A549 (cell line): ENCODE results near the gene RAB30. TPM values are rescaled to one million over a fixed set of nuclear protein-coding genes. Genes with fewer than 3 reads are reported as not detected.
"Not testable (repeated sequence)": the region's sequence is repeated elsewhere in the genome, so short reads cannot be mapped to it uniquely, and the experiment has no call there.

Experiments used
- ATAC-seq, 2 experiments: fragments of 200-7000 bp in 1 of 2; fragments of >200 bp in 1 of 2; cut with Nextera tagmentation in 1 of 2; cut with Tn5 transposase in 1 of 2; 3 replicates each; pipeline versions ENCODE4 v1.8.0 to v1.9.1; 2018 to 2020; ENCODE audit warnings: mild to moderate bottlenecking in 1 of 2, moderate library complexity in 1 of 2
- CTCF ChIA-PET: fragments of 300-600 bp; sonication (Branson Sonifier 250); formaldehyde crosslinking; extraction: SDS; loops from one replicate; lab custom pipeline; 2021; ENCODE audit warnings: antibody characterized with exemption, inconsistent platforms; lab: Yijun Ruan, JAX
- POLR2A ChIA-PET: fragments of 350-600 bp; formaldehyde crosslinking; extraction: SDS; loops from one replicate; lab custom pipeline; 2021; ENCODE audit warnings: antibody characterized with exemption, inconsistent platforms; lab: Yijun Ruan, JAX
- DNase-seq, 2 experiments: peaks; one replicate each; pipeline versions ENCODE4 v3.0.0 to v3.0.0-alpha.2; 2011 to 2016; ENCODE audit warnings: low read depth in 1 of 2, low spot score in 1 of 2
- FAIRE-seq: peaks from 2 replicates; lab custom pipeline; 2011; peaks lifted over from hg19 to GRCh38; lab: Jason Lieb, UNC
- H3K27ac ChIP-seq, 2 experiments: fragments of >200 bp; sonication (Bioruptor Twin); formaldehyde crosslinking; 3 replicates each; pipeline ENCODE4 v1.5.1; 2016 to 2017
- H3K4me1 ChIP-seq: fragments of >200 bp; sonication (Bioruptor Twin); formaldehyde crosslinking; 3 replicates; pipeline ENCODE4 v1.6.1; 2016
- H3K4me2 ChIP-seq: fragments of >200 bp; sonication (Bioruptor Twin); formaldehyde crosslinking; 3 replicates; pipeline ENCODE4 v1.6.1; 2016
- H3K4me3 ChIP-seq: fragments of >200 bp; sonication (Bioruptor Twin); formaldehyde crosslinking; 3 replicates; pipeline ENCODE4 v1.5.1; 2016
- H3K9me3 ChIP-seq: fragments of >200 bp; sonication (Bioruptor Twin); formaldehyde crosslinking; 3 replicates; pipeline ENCODE4 v1.6.1; 2016
- BHLHE40 ChIP-seq: IDR thresholded peaks from 2 replicates; pipeline ENCODE4 v1.6.1; 2012; ENCODE audit warnings: low read depth, low read length, inconsistent platforms
- CBX8 ChIP-seq: fragments of 200-600 bp; sonication (generic); IDR thresholded peaks from 2 replicates; pipeline ENCODE4 v1.6.1; 2016
- FOSL2 ChIP-seq, 2 experiments: fragments of 450-650 bp in 1 of 2; fragments of >200 bp in 1 of 2; sonication (Bioruptor Twin) in 1 of 2; formaldehyde crosslinking; IDR thresholded peaks; 2 replicates each; pipeline versions ENCODE4 v1.5.0 to v1.6.1; 2016 to 2020; ENCODE audit warnings: mild to moderate bottlenecking in 1 of 2, moderate library complexity in 1 of 2
- GATA3 ChIP-seq: IDR thresholded peaks from 2 replicates; pipeline ENCODE4 v1.6.1; 2012; ENCODE audit warnings: borderline replicate concordance
- HDAC2 ChIP-seq: fragments of 200-600 bp; sonication (generic); IDR thresholded peaks from 2 replicates; pipeline ENCODE4 v1.6.1; 2016
- HOXB5 ChIP-seq: fragments of 250-450 bp; sonication (Bioruptor Pico); IDR thresholded peaks from 2 replicates; pipeline ENCODE4 v1.5.0; 2020; ENCODE audit warnings: mild to moderate bottlenecking, moderate library complexity
- KDM1A ChIP-seq: fragments of 200-600 bp; sonication (generic); IDR thresholded peaks from 2 replicates; pipeline ENCODE4 v1.6.1; 2016; ENCODE audit warnings: low read depth, mild to moderate bottlenecking
- MAFK ChIP-seq: fragments of 450-650 bp; IDR thresholded peaks from 2 replicates; pipeline ENCODE4 v1.6.1; 2014; ENCODE audit not compliant: partially characterized antibody
- MAZ ChIP-seq: fragments of 150-350 bp; IDR thresholded peaks from 2 replicates; pipeline ENCODE4 v1.6.1; 2014; ENCODE audit warnings: antibody characterized with exemption, low read depth, low read length, borderline replicate concordance
- NPAS2 ChIP-seq: fragments of 250-450 bp; sonication (Bioruptor Pico); IDR thresholded peaks from 2 replicates; pipeline ENCODE4 v1.8.0; 2022; ENCODE audit warnings: mild to moderate bottlenecking, moderate library complexity, borderline replicate concordance
- POLR2A ChIP-seq: IDR thresholded peaks from 2 replicates; pipeline ENCODE4 v1.6.1; 2012; ENCODE audit warnings: mild to moderate bottlenecking, low read length
- POLR2AphosphoS2 ChIP-seq: conservative IDR thresholded peaks from 2 replicates; pipeline ENCODE4 v1.6.1; 2012; ENCODE audit warnings: low read length, improper control_type of control experiment, inconsistent platforms
- RAD21 ChIP-seq, 2 experiments: fragments of >200 bp in 1 of 2; sonication (Bioruptor Twin) in 1 of 2; formaldehyde crosslinking in 1 of 2; IDR thresholded peaks in 1 of 2; conservative IDR thresholded peaks in 1 of 2; 2 replicates in 1 of 2; 3 replicates in 1 of 2; pipeline ENCODE4 v1.6.1; 2012 to 2018; ENCODE audit warnings: inconsistent platforms in 1 of 2
- RARB ChIP-seq: fragments of 250-450 bp; sonication (Bioruptor Pico); IDR thresholded peaks from 2 replicates; pipeline ENCODE4 v1.8.0; 2021; ENCODE audit warnings: mild to moderate bottlenecking, moderate library complexity
- SREBF2 ChIP-seq: fragments of 450-650 bp; IDR thresholded peaks from 2 replicates; pipeline ENCODE4 v1.6.1; 2014; ENCODE audit warnings: mild to moderate bottlenecking, moderate library complexity
- TFCP2L1 ChIP-seq: fragments of 250-450 bp; sonication (Bioruptor Pico); IDR thresholded peaks from 2 replicates; pipeline ENCODE4 v1.5.0; 2021; ENCODE audit warnings: mild to moderate bottlenecking
- TP53 ChIP-seq: fragments of 250-450 bp; sonication (Bioruptor Pico); IDR thresholded peaks from 2 replicates; pipeline ENCODE4 v1.5.0; 2021; ENCODE audit warnings: mild to moderate bottlenecking, moderate library complexity
- ZC3H11A ChIP-seq: fragments of 450-650 bp; IDR thresholded peaks from 2 replicates; pipeline ENCODE4 v1.6.1; 2014; ENCODE audit warnings: antibody characterized with exemption, mild to moderate bottlenecking
- ZFP36 ChIP-seq: fragments of 450-650 bp; IDR thresholded peaks from 2 replicates; pipeline ENCODE4 v1.6.1; 2014; ENCODE audit warnings: borderline replicate concordance; ENCODE audit not compliant: partially characterized antibody
- ZNF302 ChIP-seq: fragments of 250-450 bp; sonication (Bioruptor Pico); IDR thresholded peaks from 2 replicates; pipeline ENCODE4 v1.9.0; 2021; ENCODE audit warnings: inconsistent platforms, mild to moderate bottlenecking, moderate library complexity
- ZSCAN20 ChIP-seq: fragments of 250-450 bp; sonication (Bioruptor Pico); IDR thresholded peaks from 2 replicates; pipeline ENCODE4 v1.8.0; 2022; ENCODE audit warnings: mild to moderate bottlenecking, moderate library complexity
- WGBS: methylation state at CpG from one replicate; pipeline ENCODE4 v1.1.6; 2017; ENCODE audit errors: missing lambda C conversion rate; 5-methylcytosine and 5-hydroxymethylcytosine counted together
- polyA plus RNA-seq, 4 experiments: library from polyadenylated mRNA; depleted of rRNA in 3 of 4; stranded (reverse); fragments of >200 nt; fragmentation: RNase III in 1 of 4; extraction: RNeasy Plus Mini Kit Qiagen cat#74134 plus additional on column Dnase treatment in 1 of 4; gene quantifications; 2 replicates in 3 of 4; 3 replicates in 1 of 4; pipeline ENCODE4 v1.2.3, GENCODE V29; 2011 to 2017
- TF ChIP-seq, protein P1 (sequence below): fragments of >200 bp; sonication (Bioruptor Twin); formaldehyde crosslinking; IDR thresholded peaks from 3 replicates; pipeline ENCODE4 v1.6.1; 2016
- TF ChIP-seq, protein P2 (sequence below): IDR thresholded peaks from 2 replicates; pipeline ENCODE4 v1.6.1; 2012
- TF ChIP-seq, protein P3 (sequence below): fragments of 200-600 bp; sonication (generic); IDR thresholded peaks from 2 replicates; pipeline ENCODE4 v1.6.1; 2016; ENCODE audit warnings: antibody characterized with exemption, mild to moderate bottlenecking, moderate library complexity

The RAB30 gene
- polyA plus RNA-seq, 2 of the 4 experiments (the other 2 are of a cell fraction) = 4.2 to 6.2 TPM

DNA sequence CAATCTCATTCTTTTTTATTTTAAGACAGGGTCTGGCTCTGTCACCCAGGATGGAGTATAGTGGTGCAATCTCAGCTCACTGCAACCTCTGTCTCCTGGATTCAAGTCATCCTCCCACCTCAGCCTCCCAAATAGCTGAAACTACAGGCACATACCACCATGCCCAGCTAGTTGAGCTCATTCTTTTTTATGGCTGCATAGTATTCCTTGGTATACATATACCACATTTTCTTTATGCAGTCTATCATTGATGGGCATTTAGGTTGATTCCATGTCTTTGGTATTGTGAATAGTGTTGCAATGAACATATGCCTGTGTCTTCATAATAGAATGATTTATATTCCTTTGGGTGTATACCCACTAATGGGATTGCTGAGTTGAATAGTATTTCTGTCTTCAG lies 109.7 kb downstream of the RAB30 start:
- POLR2A ChIA-PET, FAIRE-seq: not testable (repeated sequence)
- CTCF ChIA-PET = interaction anchor here (1.5 kb wide), 1 partner anchor 10 kb away, joined by 5 read pairs; no protein-coding TSS in a partner anchor

DNA sequence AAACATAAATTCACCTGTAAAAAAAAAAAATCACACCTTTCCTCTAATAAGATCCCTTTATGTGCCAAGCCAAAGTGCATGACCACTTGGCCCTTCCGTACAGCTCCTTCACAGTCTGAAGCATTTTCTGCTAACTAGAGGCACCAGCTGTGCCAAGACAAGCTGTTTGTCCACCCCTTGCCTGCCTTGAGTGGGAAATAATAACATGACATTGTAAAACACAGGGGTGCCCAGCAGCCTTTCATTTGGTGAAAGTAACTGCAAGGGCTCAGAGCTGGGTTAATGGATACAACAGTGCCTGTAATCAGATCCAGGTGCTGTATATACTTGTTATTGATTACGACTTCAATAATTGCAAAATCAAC lies 110.9 kb downstream of the RAB30 start:
- DNase-seq = no peak
- no peaks in the 10 kb centered on the region for H3K9me3 ChIP-seq
- ChIA-PET POLR2A (no interaction called here), CTCF (no interaction called here)
- H3K27ac ChIP-seq = no peak overlapping the region
- WGBS = 86% methylated on average over 2 of the region's 2 CpGs
- TF ChIP-seq RARB (CRISPR knock-in tag) (no peak), MAZ (no peak), ZNF302 (CRISPR knock-in tag) (no peak), FOSL2 (IDR thresholded peaks at IDR 0.05) (no peak), FOSL2 (CRISPR knock-in tag; IDR thresholded peaks at IDR 0.05) (no peak), TFCP2L1 (CRISPR knock-in tag) (no peak), RAD21 (conservative IDR thresholded peaks at IDR 0.05 in 1 of 2, IDR thresholded peaks at IDR 0.05 in 1 of 2) (no peak), HDAC2 (no peak)
- TF ChIP-seq, protein P1, sequence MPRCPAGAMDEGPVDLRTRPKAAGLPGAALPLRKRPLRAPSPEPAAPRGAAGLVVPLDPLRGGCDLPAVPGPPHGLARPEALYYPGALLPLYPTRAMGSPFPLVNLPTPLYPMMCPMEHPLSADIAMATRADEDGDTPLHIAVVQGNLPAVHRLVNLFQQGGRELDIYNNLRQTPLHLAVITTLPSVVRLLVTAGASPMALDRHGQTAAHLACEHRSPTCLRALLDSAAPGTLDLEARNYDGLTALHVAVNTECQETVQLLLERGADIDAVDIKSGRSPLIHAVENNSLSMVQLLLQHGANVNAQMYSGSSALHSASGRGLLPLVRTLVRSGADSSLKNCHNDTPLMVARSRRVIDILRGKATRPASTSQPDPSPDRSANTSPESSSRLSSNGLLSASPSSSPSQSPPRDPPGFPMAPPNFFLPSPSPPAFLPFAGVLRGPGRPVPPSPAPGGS = no peak
- TF ChIP-seq, protein P2, sequence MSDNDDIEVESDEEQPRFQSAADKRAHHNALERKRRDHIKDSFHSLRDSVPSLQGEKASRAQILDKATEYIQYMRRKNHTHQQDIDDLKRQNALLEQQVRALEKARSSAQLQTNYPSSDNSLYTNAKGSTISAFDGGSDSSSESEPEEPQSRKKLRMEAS = no peak
- ATAC-seq = no peak; a peak in 1 of 6 replicates
- FAIRE-seq = no peak
- H3K4me1 ChIP-seq = no peaks in the 10 kb centered on the region
- H3K4me2 ChIP-seq = no peak overlapping the region
- no peak overlapping the region for H3K4me3 ChIP-seq

More for the DNA sequence above, 109.7 kb downstream of the RAB30 start:
- ATAC-seq, H3K4me2 ChIP-seq, H3K4me1 ChIP-seq, DNase-seq, H3K27ac ChIP-seq, H3K9me3 ChIP-seq, H3K4me3 ChIP-seq: not testable (repeated sequence)

DNA sequence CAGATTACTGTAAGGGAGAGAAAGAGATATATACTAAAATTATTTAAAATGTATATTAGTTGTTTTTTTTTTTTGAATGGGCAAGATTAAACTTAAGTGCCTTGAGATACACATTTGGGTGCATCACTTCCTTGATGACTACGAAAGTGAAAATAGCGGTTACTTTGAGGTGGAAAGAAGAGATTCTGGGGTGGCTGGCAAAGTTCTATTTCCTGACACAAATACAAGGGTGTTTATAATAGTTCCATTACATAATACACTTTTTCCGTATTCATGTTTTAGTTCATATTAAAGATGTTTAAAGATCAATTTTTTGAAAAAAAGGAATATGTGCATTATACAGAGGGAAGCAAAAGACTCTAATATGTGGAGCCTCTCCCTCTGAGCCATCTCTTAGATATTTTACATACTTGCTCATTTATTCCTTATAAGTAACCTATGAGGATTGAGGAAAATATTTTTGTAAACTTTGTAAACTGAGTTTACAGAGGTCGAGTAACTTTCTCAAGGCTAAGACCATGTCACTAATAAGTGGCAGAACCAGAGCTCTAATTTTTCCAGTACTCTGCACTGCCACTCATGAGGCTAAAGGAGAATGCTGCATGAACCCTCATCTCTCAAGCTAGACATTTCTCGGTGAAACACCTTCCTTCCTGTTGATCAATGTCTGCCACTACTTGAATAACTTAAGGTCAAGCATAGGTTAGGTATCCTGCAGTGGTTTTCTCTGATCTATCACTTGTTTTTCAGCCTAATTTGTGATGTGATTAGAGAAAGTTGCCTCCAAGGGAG lies 111.5 kb downstream of the RAB30 start:
- no peak for ATAC-seq
- Histone ChIP-seq H3K4me2 (no peak overlapping the region), H3K9me3 (no peaks in the 10 kb centered on the region), H3K4me3 (no peak overlapping the region), H3K4me1 (no peaks in the 10 kb centered on the region), H3K27ac (no peak overlapping the region)
- 62% methylated on average over 5 of the region's 5 CpGs for WGBS
- ChIA-PET POLR2A (no interaction called here), CTCF (no interaction called here)
- FAIRE-seq = no peak
- DNase-seq = no peak
- TF ChIP-seq ZSCAN20 = no peak
- TF ChIP-seq, protein P3, sequence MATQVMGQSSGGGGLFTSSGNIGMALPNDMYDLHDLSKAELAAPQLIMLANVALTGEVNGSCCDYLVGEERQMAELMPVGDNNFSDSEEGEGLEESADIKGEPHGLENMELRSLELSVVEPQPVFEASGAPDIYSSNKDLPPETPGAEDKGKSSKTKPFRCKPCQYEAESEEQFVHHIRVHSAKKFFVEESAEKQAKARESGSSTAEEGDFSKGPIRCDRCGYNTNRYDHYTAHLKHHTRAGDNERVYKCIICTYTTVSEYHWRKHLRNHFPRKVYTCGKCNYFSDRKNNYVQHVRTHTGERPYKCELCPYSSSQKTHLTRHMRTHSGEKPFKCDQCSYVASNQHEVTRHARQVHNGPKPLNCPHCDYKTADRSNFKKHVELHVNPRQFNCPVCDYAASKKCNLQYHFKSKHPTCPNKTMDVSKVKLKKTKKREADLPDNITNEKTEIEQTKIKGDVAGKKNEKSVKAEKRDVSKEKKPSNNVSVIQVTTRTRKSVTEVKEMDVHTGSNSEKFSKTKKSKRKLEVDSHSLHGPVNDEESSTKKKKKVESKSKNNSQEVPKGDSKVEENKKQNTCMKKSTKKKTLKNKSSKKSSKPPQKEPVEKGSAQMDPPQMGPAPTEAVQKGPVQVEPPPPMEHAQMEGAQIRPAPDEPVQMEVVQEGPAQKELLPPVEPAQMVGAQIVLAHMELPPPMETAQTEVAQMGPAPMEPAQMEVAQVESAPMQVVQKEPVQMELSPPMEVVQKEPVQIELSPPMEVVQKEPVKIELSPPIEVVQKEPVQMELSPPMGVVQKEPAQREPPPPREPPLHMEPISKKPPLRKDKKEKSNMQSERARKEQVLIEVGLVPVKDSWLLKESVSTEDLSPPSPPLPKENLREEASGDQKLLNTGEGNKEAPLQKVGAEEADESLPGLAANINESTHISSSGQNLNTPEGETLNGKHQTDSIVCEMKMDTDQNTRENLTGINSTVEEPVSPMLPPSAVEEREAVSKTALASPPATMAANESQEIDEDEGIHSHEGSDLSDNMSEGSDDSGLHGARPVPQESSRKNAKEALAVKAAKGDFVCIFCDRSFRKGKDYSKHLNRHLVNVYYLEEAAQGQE = no peak
- no peak for TF ChIP-seq MAFK
- no peak for TF ChIP-seq TP53 (CRISPR knock-in tag)
- no peak for TF ChIP-seq GATA3
- TF ChIP-seq HOXB5 (CRISPR knock-in tag) = no peak
- no peak for TF ChIP-seq CBX8
- no peak for TF ChIP-seq RARB (CRISPR knock-in tag)
- TF ChIP-seq BHLHE40 = no peak
- no peak for TF ChIP-seq POLR2A
- TF ChIP-seq POLR2AphosphoS2 = no peak
- TF ChIP-seq ZC3H11A = no peak
- no peak for TF ChIP-seq KDM1A
- TF ChIP-seq TFCP2L1 (CRISPR knock-in tag) = no peak
- no peak for TF ChIP-seq ZFP36
- TF ChIP-seq NPAS2 (CRISPR knock-in tag) = no peak
- TF ChIP-seq SREBF2 = no peak

DNA sequence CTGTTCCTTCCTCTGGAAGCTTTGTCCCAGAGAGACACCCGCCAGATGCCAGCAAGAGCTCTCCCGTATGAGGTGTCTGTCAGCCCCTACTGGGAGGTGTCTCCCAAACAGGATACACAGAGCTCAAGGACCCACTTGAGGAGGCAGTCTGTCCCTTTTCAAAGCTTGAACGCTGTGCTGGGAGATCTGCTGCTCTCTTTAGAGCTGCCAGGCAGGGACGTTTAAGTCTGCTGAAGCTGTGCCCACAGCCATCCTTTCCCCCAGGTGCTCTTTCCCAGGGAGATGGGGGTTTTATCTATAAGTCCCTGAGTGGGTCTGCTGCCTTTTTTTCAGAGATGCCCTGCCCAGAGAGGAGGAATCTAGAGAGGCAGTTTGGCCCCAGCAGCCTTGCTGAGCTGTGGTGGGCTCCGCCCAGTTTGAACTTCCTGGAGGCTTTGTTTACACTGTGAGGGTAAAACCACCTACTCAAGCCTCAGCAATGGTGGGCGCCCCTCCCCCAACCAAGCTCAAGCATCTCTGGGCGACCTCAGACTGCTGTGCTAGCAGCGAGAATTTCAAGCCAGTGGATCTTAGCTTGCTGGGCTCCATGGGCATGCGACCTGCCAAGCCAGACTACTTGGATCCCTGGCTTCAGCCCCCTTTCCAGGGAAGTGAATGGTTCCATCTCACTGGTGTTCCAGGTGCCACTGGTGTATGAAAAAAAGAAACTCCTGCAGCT lies 115.8 kb downstream of the RAB30 start:
- DNase-seq, POLR2A ChIA-PET, FAIRE-seq, H3K4me1 ChIP-seq, H3K4me2 ChIP-seq, ATAC-seq, H3K9me3 ChIP-seq, H3K4me3 ChIP-seq, H3K27ac ChIP-seq: not testable (repeated sequence)
- CTCF ChIA-PET = interaction anchor here (1.2 kb wide), 1 partner anchor 8 kb away, joined by 3 read pairs; no protein-coding TSS in a partner anchor
- 76% methylated on average over 7 of the region's 9 CpGs for WGBS
